Epithelial cell of prostate (primary cell): Measurements from ENCODE around the gene DENND4C.
A peak's percentile ranks its signal among the peaks of the same experiment; 100 is the strongest.
"Not testable (repeated sequence)": the region's sequence is repeated elsewhere in the genome, so short reads cannot be mapped to it uniquely, and the experiment has no call there.

Experiments used
- DNase-seq: peaks from one replicate; pipeline ENCODE4 v3.0.0-alpha.2; 2011; ENCODE audit warnings: low read depth, low spot score
- H3K27ac ChIP-seq: fragments of 450-650 bp; 2 replicates; pipeline ENCODE4 v1.5.1; 2017; ENCODE audit warnings: mild to moderate bottlenecking

The DENND4C gene

GRCh38 chr9:19404283-19405075 lies 174.0 kb downstream of the DENND4C start:
- H3K27ac ChIP-seq: peak overlapping the region; percentile 82
- peak; percentile 78 for DNase-seq

- peak overlapping the region; percentile 82 for H3K27ac ChIP-seq
- DNase-seq: no peak
Observed at GRCh38 chr9:19405771-19406170, 175.3 kb downstream of the DENND4C start.

- H3K27ac ChIP-seq: peak overlapping the region; percentile 68
- no peak for DNase-seq
Observed at GRCh38 chr9:19408316-19408692, 177.8 kb downstream of the DENND4C start.

- peak within 1 kb of the TSS; percentile 68 for H3K27ac ChIP-seq
- peak; percentile 60 for DNase-seq
Observed at GRCh38 chr9:19408693-19409400, 178.4 kb downstream of the DENND4C start, which contains the start of gene ACER2. TSS of gene ACER2 (plus strand) at chr9:19409009. CDS start at chr9:19409085, 76 bp downstream.

GRCh38 chr9:19409401-19410194 lies 179.1 kb downstream of the DENND4C start:
- no peak for DNase-seq
- peak overlapping the region; percentile 68 for H3K27ac ChIP-seq

- no peak for DNase-seq
- H3K27ac ChIP-seq: no peak overlapping the region
Observed at GRCh38 chr9:19410195-19410503, 179.7 kb downstream of the DENND4C start.

GRCh38 chr9:19410594-19410993 lies 180.1 kb downstream of the DENND4C start:
- DNase-seq: no peak
- no peak overlapping the region for H3K27ac ChIP-seq

GRCh38 chr9:19411316-19411715 lies 180.8 kb downstream of the DENND4C start:
- H3K27ac ChIP-seq: no peak overlapping the region

GRCh38 chr9:19413456-19413855 lies 183.0 kb downstream of the DENND4C start:
- peak overlapping the region; percentile 50 for H3K27ac ChIP-seq

More at GRCh38 chr9:19411316-19411715, 180.8 kb downstream of the DENND4C start:
- no peak for DNase-seq

GRCh38 chr9:19416143-19416542 lies 185.7 kb downstream of the DENND4C start:
- no peak for DNase-seq
- H3K27ac ChIP-seq: no peak overlapping the region

More at GRCh38 chr9:19413456-19413855, 183.0 kb downstream of the DENND4C start:
- not testable (repeated sequence) for DNase-seq

GRCh38 chr9:19420877-19421276 lies 190.4 kb downstream of the DENND4C start:
- no peak overlapping the region for H3K27ac ChIP-seq
- DNase-seq: no peak
